Mesodermal cell (in vitro differentiated cells): ENCODE data around the gene DNAJC30.

ENCODE experiments used
- H3K27ac ChIP-seq: 2 replicates; pipeline ENCODE4 v1.7.0; 2013; ENCODE audit warnings: mild to moderate bottlenecking, low read depth, low read length, moderate library complexity; ENCODE audit not compliant: severe bottlenecking
- H3K36me3 ChIP-seq: 2 replicates; pipeline ENCODE4 v1.7.1; 2013; ENCODE audit warnings: mild to moderate bottlenecking, low read length, moderate library complexity; ENCODE audit not compliant: control insufficient read depth, insufficient read depth
- H3K4me1 ChIP-seq: one replicate; pipeline ENCODE4 v1.7.1; 2013; ENCODE audit warnings: mild to moderate bottlenecking, low read length; ENCODE audit not compliant: insufficient read depth, control insufficient read depth, poor library complexity, severe bottlenecking
- H3K4me3 ChIP-seq: 2 replicates; pipeline ENCODE4 v1.7.0; 2013; ENCODE audit warnings: low read length, control low read depth, mild to moderate bottlenecking; ENCODE audit not compliant: insufficient read depth, poor library complexity, severe bottlenecking; ENCODE audit errors: extremely low read depth
- H3K9me3 ChIP-seq: 2 replicates; pipeline ENCODE4 v1.7.1; 2013; ENCODE audit warnings: mild to moderate bottlenecking, low read length, moderate library complexity; ENCODE audit not compliant: control insufficient read depth
- WGBS, 2 experiments: methylation state at CpG; one replicate each; pipeline ENCODE4 v1.1.5; 2013; ENCODE audit warnings: missing lambda C conversion rate in 2 of 2; ENCODE audit not compliant: insufficient coverage in 2 of 2; 5-methylcytosine and 5-hydroxymethylcytosine counted together

The DNAJC30 gene

DNA sequence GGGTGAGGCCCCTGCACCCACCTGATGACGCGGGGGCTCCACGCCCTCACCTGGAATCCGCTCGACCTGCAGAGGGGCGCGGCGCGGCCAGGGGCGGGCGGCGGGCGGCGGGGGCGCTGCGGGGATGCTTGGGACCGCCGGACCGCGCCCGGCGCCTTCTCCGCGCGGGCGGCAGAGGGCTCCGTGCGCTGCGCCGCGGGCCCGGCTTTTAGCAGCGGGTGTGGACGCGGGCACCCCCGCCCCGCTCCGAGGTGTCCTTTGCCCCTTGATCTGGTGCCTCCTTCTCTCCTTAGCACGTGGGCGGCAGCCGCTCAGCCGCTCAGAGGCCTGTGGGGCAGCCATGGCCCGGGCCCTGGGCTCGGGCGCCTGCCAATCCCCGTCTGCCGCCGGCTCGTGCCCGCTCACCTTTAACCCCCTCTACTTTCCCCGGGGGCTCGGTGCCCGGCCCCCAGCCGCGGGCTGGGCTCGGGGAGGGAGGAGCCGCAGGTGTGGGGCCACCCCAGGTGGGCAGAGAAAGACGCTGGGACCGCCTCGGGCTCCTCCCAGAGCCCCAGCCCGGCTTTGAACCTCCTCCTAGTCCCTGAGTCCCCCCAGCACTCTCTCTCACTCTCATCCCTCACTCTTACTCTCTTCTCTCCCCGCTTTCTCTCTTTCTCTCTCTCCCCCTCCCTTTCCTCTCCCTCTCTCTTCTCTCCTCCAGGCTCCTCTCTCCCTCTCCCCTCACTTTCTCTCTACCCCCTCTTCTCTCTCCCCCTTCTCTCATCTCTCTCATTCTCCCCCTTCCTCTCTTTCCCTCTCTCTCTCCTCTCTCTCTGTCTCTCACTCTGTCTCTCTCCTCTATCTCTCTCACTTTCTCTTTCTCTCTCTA is 35.3 kb downstream of the DNAJC30 start:
- Histone ChIP-seq H3K27ac (no peak overlapping the region), H3K9me3 (no peaks in the 10 kb centered on the region), H3K4me3 (peak overlapping the region; percentile 24), H3K4me1 (peaks cover 5% of the 10 kb centered on the region), H3K36me3 (no peaks in the 10 kb centered on the region)
- 1% methylated on average over 53 to 55 of the region's 62 CpGs for WGBS, 2 experiments

GRCh38 chr7:73646785-73647724 is 36.2 kb downstream of the DNAJC30 start:
- Histone ChIP-seq H3K4me3 (no peak overlapping the region), H3K27ac (no peak overlapping the region)
- WGBS, 2 experiments = 53 to 57% methylated on average over 13 to 15 of the region's 16 CpGs

GRCh38 chr7:73645643-73646174 is 37.5 kb downstream of the DNAJC30 start:
- 72 to 78% methylated on average over 3 to 4 of the region's 4 CpGs for WGBS, 2 experiments

More at GRCh38 chr7:73646785-73647724, 36.2 kb downstream of the DNAJC30 start:
- peaks cover 5% of the 10 kb centered on the region for H3K4me1 ChIP-seq
- H3K36me3 ChIP-seq = no peaks in the 10 kb centered on the region
- H3K9me3 ChIP-seq = no peaks in the 10 kb centered on the region

DNA sequence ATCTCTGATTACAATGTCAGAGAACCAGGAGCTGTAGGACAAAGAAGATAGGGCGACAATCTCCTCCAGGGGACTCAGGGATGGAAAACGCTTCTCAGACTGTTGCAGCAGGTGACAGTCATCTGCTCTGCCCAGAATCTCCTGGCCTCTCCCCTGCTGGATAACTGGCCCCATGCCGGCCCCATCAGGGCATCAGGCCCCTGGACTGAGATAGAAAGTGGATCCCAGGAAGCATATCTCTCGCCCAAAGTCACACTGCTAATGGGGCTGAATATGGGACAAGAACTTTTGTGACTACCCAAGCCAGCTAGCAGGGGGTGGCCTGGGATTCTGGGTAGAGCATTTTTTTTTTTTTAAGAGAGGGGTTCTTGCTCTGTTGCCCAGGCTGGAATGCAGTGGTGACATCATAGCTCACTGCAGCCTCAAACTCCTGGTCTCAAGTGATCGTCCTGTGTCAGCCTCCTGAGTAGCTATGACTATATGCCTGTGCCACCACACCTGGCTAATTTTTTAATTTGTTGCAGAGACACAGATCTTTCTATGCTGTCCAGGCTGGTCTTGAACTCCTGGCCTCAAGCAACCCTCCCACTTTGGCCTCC is 38.5 kb downstream of the DNAJC30 start:
- Histone ChIP-seq H3K36me3 (no peaks in the 10 kb centered on the region), H3K4me1 (peaks cover 5% of the 10 kb centered on the region), H3K4me3 (no peak overlapping the region), H3K9me3 (peaks cover 5% of the 10 kb centered on the region), H3K27ac (no peak overlapping the region)
- 66 to 69% methylated on average over 5 of the region's 5 CpGs for WGBS, 2 experiments

More at GRCh38 chr7:73645643-73646174, 37.5 kb downstream of the DNAJC30 start:
- no peaks in the 10 kb centered on the region for H3K36me3 ChIP-seq
- peaks cover 5% of the 10 kb centered on the region for H3K9me3 ChIP-seq
- H3K27ac ChIP-seq = no peak overlapping the region
- peaks cover 5% of the 10 kb centered on the region for H3K4me1 ChIP-seq
- no peak overlapping the region for H3K4me3 ChIP-seq

GRCh38 chr7:73642834-73643233 is 40.4 kb downstream of the DNAJC30 start:
- H3K36me3 ChIP-seq = no peaks in the 10 kb centered on the region
- H3K27ac ChIP-seq = no peak overlapping the region
- peaks cover 5% of the 10 kb centered on the region for H3K9me3 ChIP-seq
- H3K4me1 ChIP-seq = peaks cover 1% of the 10 kb centered on the region
- WGBS, 2 experiments = 57 to 100% methylated on average over 1 of the region's 2 CpGs
- H3K4me3 ChIP-seq = no peak overlapping the region

DNA sequence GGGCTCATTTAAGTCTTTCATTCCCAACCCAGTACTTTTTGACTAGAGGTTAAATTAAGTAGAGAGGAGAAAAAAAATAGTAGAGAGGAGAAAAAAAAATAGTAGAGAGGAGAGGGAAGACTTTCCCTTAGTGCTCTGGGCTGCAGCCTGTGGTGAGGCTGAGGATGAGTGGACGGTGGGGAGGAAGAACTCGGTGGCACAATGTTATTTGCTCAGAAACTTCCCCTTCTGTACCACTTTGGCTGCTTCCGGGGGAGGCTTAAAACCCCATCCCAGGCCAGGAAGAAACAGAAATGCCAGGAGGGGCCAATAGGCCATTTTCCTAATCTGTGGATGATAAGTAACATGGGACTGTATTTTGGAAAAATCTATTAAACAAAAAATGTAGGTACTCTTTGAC is 44.3 kb downstream of the DNAJC30 start:
- WGBS, 2 experiments = 35% methylated on average over 2 of the region's 3 CpGs; no CpG with 5 or more reads in 1 of the 2 experiments
- no peaks in the 10 kb centered on the region for H3K36me3 ChIP-seq

GRCh38 chr7:73635428-73636200 is 47.6 kb downstream of the DNAJC30 start:
- Histone ChIP-seq H3K27ac (no peak overlapping the region), H3K9me3 (no peaks in the 10 kb centered on the region), H3K4me1 (no peaks in the 10 kb centered on the region), H3K36me3 (no peaks in the 10 kb centered on the region), H3K4me3 (no peak overlapping the region)
- 78 to 89% methylated on average over 7 of the region's 8 CpGs for WGBS, 2 experiments

More for the DNA sequence above, 44.3 kb downstream of the DNAJC30 start:
- H3K4me3 ChIP-seq = no peak overlapping the region
- no peaks in the 10 kb centered on the region for H3K4me1 ChIP-seq
- no peak overlapping the region for H3K27ac ChIP-seq
- peaks cover 5% of the 10 kb centered on the region for H3K9me3 ChIP-seq

- no peak overlapping the region for H3K4me3 ChIP-seq
- no peaks in the 10 kb centered on the region for H3K4me1 ChIP-seq
- H3K36me3 ChIP-seq = no peaks in the 10 kb centered on the region
- 97% methylated on average over 5 to 6 of the region's 8 CpGs for WGBS, 2 experiments
- H3K27ac ChIP-seq = no peak overlapping the region
- H3K9me3 ChIP-seq = no peaks in the 10 kb centered on the region
Measured at GRCh38 chr7:73633844-73634243, 49.4 kb downstream of the DNAJC30 start.

GRCh38 chr7:73633323-73633722 is 49.9 kb downstream of the DNAJC30 start:
- H3K4me1 ChIP-seq = no peaks in the 10 kb centered on the region
- no peaks in the 10 kb centered on the region for H3K9me3 ChIP-seq
- H3K27ac ChIP-seq = no peak overlapping the region
- H3K36me3 ChIP-seq = no peaks in the 10 kb centered on the region
- no peak overlapping the region for H3K4me3 ChIP-seq
- WGBS, 2 experiments = 81 to 83% methylated on average over 6 of the region's 7 CpGs
